ENCODE results near the gene LHX4.
A peak's percentile ranks its signal among the peaks of the same experiment; 100 is the strongest.

LHX4 gene

DNA sequence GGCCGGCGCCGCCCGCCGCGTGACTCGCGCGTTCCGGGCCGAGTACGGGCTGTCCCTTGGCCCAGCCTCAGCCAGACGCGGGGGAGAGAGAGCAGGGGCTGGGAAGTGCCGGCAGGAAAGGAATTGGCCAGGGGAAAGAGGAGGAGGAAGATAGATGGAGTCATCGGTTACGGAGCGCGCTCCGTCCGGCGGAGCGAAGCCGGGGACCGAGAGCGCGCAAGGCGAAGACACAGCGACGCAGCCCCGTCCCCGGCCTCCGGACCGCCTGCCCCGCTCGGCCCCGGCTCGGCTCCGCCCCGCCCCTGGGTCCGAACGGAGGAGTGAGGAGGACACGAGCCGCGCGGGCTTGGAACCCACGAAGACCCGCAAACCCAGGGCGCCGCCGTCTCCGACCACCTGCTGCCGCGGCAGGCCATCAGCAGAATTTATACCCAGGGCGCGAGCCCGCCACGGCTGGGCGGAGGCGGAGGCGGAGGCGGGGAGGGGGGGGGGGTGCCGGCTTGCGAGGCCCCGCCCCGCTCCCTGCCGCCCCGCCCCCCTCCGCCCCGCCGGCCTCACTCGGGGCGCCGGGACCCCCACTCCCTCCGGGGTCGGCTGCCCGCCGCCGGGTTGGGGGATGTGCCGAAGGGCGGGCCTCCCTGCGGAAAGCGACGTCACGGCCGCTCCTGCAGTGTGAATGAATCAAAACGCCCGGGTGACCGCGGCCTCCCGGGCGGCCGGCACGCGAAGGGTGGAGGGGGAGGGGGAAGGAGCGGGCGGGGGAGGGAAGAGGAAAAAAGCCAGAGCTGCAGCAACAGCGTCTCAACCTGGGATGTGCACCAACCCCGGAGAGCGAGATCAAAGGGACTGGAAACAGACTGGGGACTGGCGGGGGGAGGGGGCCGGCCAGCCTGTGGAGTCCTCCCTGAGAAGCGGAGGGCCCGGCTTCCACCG is at the start of gene LHX4:
Gene LHX4 (plus strand): TSS at position 782 of the 933 bp plus-strand sequence. CDS start 266 bp downstream, outside the sequence.
- peak; percentile 13 for DNase-seq

GRCh38 chr1:180181048-180181447 is 49.0 kb upstream of the LHX4 start:
- peak; percentile 8 for DNase-seq

- DNase-seq = no peak
Measured at GRCh38 chr1:180181996-180182642, 47.9 kb upstream of the LHX4 start.

DNA sequence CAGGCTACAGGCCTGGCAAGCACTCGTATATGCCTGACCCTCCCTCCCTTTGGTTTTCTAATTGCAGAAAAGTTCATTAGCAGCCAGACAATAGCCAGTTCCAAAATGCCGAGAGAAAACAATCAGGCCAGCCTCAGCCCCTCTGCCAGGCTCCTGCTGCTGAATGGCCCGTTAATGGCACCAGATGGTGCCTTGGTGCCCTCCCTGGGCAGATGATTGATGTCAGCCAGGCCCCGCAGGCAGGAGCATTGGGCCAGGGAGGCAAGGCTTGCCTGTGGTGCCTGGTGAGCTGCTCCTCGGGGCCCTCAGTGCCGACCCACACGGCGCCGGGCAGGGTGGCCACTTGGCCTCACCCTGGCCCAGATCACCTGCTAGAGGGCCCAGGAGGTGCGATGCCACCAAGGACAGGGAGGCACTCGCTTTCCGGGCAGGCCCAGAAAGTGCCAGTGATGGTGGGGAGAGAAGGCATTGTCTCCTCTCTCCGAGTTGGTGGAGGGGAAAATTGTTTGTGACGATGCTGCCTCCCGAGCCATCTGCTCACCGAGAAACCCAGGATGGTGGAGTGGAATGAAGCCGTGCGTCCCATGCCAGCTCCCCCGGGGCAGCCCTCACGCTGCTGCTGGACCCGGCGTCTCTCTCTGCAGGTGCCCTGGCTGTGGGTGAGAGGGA is 47.3 kb upstream of the LHX4 start:
- no peak for DNase-seq

DNA sequence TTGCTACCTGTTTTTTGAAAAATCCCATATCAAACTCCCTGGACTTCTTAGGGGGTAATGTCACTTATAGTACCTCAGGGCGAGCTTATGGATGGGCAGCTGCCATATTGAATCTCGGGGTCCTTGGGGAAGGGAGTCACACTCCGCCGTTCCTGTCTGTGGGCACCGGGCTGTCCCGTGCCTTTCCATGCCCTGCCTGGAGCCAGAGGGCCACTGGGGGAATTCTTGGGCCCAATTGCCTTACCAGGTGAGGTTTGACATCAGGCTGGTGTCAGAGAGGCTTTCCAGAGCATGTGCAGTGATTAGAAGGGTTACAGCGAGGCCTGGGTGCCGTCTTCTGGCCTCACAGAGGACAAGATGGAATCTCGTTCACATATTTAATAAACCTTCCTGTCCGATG is 46.6 kb upstream of the LHX4 start:
- DNase-seq = no peak

DNA sequence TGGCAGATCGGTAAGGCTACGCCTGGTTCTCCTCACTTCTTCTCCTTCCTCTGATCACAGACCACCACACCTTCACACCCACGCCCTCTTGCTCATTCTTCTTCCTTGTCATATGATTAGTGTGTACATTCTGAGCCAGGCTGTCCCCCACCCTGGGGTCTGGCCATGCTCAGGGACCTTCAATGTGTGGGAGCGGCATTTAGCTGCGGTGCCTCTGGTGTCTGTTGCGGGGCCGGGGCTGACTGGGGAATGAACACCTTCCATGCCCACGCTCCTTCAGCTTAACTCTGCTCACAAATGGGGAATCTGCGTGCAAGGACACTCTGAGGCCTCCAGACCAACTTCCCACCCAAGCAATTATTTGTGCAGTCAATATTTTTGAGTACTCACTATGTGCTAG is 46.0 kb upstream of the LHX4 start:
- no peak for DNase-seq

- DNase-seq = no peak
Measured at GRCh38 chr1:180185281-180185680, 44.8 kb upstream of the LHX4 start.

- no peak for DNase-seq
Measured at GRCh38 chr1:180185971-180186645, 44.0 kb upstream of the LHX4 start.

DNA sequence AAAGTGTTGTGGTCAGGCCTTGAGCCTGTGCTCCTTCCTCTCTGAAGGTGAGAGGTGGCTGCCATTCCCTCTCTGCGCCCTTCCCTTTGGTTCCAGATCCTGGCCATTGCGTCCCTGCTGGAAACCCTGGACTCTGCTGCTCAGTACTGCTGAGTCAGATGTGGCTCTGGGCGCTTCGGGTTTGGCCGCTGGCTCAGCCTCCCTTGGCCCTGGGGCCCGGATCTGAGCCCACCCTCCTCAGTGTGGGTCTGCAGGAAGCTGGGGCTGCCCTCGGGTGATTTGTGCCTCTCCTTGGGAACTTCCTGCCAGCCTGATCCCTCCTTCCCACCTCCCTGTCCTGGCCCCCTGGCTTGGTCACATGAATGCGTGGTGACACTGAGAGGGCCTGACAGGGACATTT is 43.2 kb upstream of the LHX4 start:
- DNase-seq = no peak

- DNase-seq = no peak
Measured at GRCh38 chr1:180187626-180188025, 42.4 kb upstream of the LHX4 start.

DNA sequence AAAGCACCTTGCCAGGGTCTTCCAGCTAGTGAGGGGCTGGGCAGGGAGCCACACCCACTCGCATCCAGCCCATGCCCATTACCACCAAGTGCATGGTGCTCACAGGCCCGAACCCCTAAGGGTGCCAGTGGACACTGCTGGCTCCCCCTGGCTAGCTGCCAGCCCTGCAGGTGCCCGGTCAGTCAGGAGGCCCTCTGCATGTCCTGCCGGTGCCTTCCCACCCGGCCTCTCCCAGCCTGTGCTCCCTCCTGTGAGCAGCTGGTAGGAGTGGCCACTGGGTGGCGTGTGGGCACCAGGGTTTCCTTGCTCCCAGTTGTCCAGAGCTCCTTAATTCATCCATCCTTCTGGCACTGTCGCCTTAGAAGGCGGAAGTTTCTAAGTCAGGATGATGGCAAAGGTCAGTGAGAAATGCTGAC is 42.0 kb upstream of the LHX4 start:
- peak; percentile 8 for DNase-seq

DNA sequence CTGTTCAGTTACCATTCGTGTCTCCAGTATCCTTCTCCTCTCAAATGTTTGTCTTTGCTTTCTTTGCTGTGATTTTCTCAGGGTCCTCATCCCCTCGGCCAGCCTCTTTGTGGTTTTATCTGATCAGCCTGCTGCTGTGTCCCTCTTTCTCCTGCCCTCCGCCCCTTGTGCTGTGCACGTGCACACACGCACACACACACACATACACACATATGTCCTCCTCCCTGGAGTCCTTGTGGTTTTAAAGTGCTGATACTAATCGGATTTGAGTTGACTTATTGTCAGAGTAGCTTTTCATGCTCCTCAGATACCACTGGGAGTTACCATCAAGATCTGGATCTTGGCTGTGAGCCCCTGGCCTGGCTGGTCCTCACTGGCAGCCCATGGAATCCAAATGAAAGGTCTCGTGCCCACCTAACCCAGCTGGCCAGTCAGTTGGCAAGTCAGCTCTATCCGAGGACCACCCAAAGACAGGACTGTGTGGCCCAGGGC is 41.3 kb upstream of the LHX4 start:
- DNase-seq = no peak

GRCh38 chr1:180190091-180190490 is 40.0 kb upstream of the LHX4 start:
- peak; percentile 13 for DNase-seq

- peak; percentile 10 for DNase-seq
Measured at GRCh38 chr1:180192172-180192571, 37.9 kb upstream of the LHX4 start.

DNA sequence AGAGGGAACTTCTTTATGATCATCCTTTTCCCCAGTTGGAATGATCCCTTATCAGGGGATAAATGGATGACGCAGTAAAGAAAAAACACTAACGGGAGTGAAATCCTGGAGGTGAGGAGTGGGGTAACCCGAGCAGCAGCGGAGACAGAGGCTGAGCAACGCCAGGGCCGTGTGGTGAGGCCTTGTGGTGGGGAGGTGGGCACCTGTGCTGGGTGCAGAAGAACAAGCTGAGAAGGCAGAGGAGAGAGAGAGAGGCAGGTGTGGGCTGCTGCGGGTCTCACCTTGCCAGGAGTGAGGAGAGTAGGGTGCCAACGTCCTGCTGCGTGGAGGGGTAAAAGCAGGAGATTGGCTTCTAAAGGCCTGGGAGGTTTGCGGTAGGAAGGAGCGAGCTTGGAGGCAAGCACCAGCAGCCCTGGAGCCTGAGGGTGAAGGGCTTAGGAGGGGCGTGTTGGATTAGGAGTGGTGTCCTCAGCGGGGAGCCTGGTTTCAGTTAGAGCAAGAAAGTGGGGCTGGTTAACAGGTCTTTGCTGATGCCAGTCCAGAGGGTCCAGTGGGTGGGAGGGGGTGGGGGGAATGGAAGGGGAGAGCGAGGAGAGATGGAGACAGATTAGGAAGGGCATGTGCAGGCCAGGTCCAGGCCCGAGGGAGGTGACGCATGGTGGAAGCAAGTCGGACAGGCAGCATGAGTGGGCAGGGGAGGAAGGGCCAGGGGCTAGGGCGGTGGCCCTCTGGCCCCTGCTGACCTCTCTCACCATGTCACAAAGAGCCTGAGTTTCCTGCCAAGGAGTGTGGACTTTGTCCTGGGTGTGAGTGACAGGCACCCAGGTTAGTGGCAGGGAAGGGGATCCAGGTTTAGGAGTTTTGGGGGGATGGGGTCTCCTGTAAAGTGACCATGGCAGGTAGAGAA is 36.7 kb upstream of the LHX4 start:
- DNase-seq = no peak

- no peak for DNase-seq
Measured at GRCh38 chr1:180194048-180194425, 36.0 kb upstream of the LHX4 start.

DNA sequence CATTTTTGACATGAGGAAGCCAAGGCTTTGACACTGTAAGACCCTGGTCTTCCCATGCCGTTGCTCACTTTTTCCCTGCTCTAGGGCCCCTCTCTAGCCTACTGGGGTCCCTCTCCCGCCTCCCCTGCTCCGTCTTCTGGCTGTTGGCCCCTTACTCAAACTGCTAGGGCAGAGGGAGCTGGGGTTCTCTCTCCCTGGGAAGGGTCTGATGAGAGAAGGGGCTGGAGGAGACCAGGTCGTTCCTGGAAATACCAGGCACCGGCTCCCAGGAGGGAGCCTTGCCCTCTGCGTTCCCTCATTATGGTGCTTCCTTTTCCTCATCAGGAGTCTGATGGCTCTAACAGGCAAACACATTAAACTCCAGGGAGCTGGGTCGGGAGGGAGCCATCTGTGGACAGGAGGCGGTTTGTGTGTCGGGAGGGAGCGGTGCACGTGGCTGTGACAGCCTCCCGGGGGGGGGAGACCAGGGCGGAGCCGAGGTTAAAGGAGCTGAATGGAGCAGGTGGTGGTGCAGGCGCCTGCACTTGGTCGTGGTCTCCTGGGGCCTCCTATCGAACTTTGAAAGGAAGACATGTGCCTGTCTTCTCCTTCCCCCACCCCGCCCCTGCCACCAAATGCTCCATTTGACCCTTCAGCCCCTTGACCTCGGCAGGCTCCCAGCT is 35.4 kb upstream of the LHX4 start:
- no peak for DNase-seq

DNA sequence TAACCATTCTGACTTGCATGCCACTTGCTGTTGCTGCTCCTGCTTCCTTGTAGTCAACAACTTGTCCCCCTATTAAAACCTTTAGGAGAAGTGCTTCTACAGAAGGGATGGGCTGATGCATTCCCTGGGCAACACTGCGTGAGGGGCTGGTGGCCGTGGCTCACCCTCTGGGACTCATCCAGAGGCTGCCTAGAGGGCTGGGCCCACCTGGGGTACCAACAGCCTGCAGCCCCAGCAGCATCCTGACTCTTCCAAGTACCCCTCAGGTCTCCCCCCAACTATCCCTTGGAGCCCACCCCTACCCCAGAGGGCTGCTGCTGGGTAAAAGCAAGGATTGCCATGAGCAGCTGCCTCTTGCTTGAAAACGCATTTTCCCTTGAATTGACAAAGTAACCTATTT is 34.7 kb upstream of the LHX4 start:
- no peak for DNase-seq

- DNase-seq = no peak
Measured at GRCh38 chr1:180195916-180196315, 34.1 kb upstream of the LHX4 start.

DNA sequence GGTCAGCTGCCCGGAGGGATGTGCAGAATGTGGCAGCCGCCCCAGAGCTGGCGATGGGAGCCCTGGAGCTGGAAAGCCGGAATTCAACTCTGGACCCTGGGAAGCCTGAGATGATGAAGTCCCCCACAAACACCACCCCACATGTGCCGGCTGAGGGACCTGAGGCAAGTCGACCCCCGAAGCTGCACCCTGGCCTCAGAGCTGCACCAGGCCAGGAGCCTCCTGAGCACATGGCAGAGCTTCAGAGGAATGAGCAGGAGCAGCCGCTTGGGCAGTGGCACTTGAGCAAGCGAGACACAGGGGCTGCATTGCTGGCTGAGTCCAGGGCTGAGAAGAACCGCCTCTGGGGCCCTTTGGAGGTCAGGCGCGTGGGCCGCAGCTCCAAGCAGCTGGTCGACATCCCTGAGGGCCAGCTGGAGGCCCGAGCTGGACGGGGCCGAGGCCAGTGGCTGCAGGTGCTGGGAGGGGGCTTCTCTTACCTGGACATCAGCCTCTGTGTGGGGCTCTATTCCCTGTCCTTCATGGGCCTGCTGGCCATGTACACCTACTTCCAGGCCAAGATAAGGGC is 33.5 kb upstream of the LHX4 start:
- no peak for DNase-seq

DNA sequence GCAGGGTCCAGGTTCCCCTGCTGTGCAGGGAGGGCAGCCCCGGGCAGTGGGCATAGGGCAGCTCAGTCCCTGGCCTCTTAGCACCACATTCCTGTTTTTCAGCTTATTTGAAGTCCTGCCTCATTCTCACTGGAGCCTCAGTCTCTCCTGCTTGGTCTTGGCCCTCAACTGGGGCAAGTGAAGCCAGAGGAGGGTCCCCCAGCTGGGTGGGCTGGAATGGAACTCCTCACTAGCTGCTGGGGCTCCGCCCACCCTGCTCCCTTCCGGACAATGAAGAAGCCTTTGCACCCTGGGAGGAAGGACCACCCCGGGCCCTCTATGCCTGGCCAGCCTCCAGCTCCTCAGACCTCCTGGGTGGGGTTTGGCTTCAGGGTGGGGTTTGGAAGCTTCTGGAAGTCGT is 32.8 kb upstream of the LHX4 start:
- DNase-seq = no peak
